ENCODE measurements around the gene MLYCD.

- TF ChIP-seq CTCF (IDR thresholded peaks at IDR 0.05; ENCODE audit: low read depth, low read length, poor library complexity, severe bottlenecking): no peak
- no peak for TF ChIP-seq EZH2phosphoT487 (IDR thresholded peaks at IDR 0.05; ENCODE audit: borderline replicate concordance, low read length)
Observed at GRCh38 chr16:83958137-83958845, 59.4 kb downstream of the MLYCD start.

All from DOHH2 (cell line).